Keratinocyte (primary cell): ENCODE data around the gene HDAC5. TPM values are rescaled to one million over a fixed set of nuclear protein-coding genes. Genes with fewer than 3 reads are reported as not detected.

Source experiments
- DNase-seq: peaks from one replicate; pipeline ENCODE4 v3.0.0-alpha.2; 2011; ENCODE audit warnings: low read depth, missing footprints, low spot score
- FAIRE-seq: peaks from 2 replicates; lab custom pipeline; 2011; peaks lifted over from hg19 to GRCh38; lab: Jason Lieb, UNC
- H2AFZ ChIP-seq: 2 replicates; pipeline ENCODE4 v1.6.0; 2012; ENCODE audit warnings: low read length, control low read depth, inconsistent platforms; ENCODE audit not compliant: control insufficient read depth
- H3K27ac ChIP-seq: 2 replicates; pipeline ENCODE4 v1.5.1; 2011; ENCODE audit warnings: low read length; ENCODE audit not compliant: control insufficient read depth, insufficient read depth
- H3K27me3 ChIP-seq: 3 replicates; pipeline ENCODE4 v1.6.0; 2011; ENCODE audit warnings: low read length; ENCODE audit not compliant: control insufficient read depth, insufficient read depth; ENCODE audit errors: extremely low read depth
- H3K36me3 ChIP-seq, 2 experiments: 2 replicates in 1 of 2; 3 replicates in 1 of 2; pipeline ENCODE4 v1.5.1; 2011; ENCODE audit warnings: low read length in 2 of 2, mild to moderate bottlenecking in 1 of 2; ENCODE audit not compliant: control insufficient read depth in 2 of 2, insufficient read depth in 2 of 2; ENCODE audit errors: extremely low read depth in 1 of 2
- H3K4me1 ChIP-seq: 3 replicates; pipeline ENCODE4 v1.5.1; 2011; ENCODE audit warnings: low read length; ENCODE audit not compliant: control insufficient read depth, insufficient read depth; ENCODE audit errors: extremely low read depth
- H3K4me2 ChIP-seq: 3 replicates; pipeline ENCODE4 v1.6.0; 2011; ENCODE audit warnings: low read depth, low read length; ENCODE audit not compliant: control insufficient read depth, insufficient read depth; ENCODE audit errors: extremely low read depth
- H3K4me3 ChIP-seq, 3 experiments: fragments of 200-600 bp in 1 of 3; sonication (generic) in 1 of 3; 2 replicates in 2 of 3; 3 replicates in 1 of 3; pipeline ENCODE4 v1.5.1; 2011 to 2016; ENCODE audit warnings: low read length in 3 of 3, mild to moderate bottlenecking in 3 of 3, control low read depth in 2 of 3, inconsistent platforms in 1 of 3, low read depth in 1 of 3, mixed read lengths in 1 of 3, mixed run types in 1 of 3, moderate library complexity in 1 of 3; ENCODE audit not compliant: control insufficient read depth in 2 of 3, insufficient read depth in 2 of 3; ENCODE audit errors: extremely low read depth in 1 of 3
- H3K79me2 ChIP-seq: 2 replicates; pipeline ENCODE4 v1.6.0; 2012; ENCODE audit warnings: low read length; ENCODE audit not compliant: control insufficient read depth, insufficient read depth
- H3K9ac ChIP-seq: 3 replicates; pipeline ENCODE4 v1.6.0; 2011; ENCODE audit warnings: low read length; ENCODE audit not compliant: control insufficient read depth, insufficient read depth; ENCODE audit errors: extremely low read depth
- H3K9me1 ChIP-seq: 3 replicates; pipeline ENCODE4 v1.6.0; 2011; ENCODE audit warnings: low read length; ENCODE audit not compliant: control insufficient read depth, insufficient read depth; ENCODE audit errors: extremely low read depth
- H3K9me3 ChIP-seq: 2 replicates; pipeline ENCODE4 v1.5.1; 2012; ENCODE audit warnings: low read depth, low read length; ENCODE audit not compliant: control insufficient read depth
- H4K20me1 ChIP-seq: 3 replicates; pipeline ENCODE4 v1.6.0; 2011; ENCODE audit warnings: low read length; ENCODE audit not compliant: control insufficient read depth, insufficient read depth; ENCODE audit errors: extremely low read depth
- EZH2 ChIP-seq: IDR thresholded peaks from one replicate; pipeline ENCODE4 v1.6.1; 2012; ENCODE audit warnings: inconsistent platforms, mild to moderate bottlenecking, low read length, moderate library complexity
- dilution Hi-C: fragments of 300-500 bp; cut with MboI; formaldehyde crosslinking; loops from one replicate; pipeline ENCODE4 v1.7.0; 2020; ENCODE audit warnings: low sequenced_read_pairs; ENCODE audit not compliant: extremely low pct_ligation_motif_present
- polyA plus RNA-seq, 5 experiments: library from polyadenylated mRNA; depleted of rRNA in 3 of 5; stranded (reverse) in 3 of 5; stranded (forward) in 1 of 5; unstranded in 1 of 5; fragments of >200 nt; gene quantifications; 1 replicate in 1 of 5; 2 replicates in 3 of 5; 3 replicates in 1 of 5; pipeline versions ENCODE4 v1.2.1 to v1.2.3, GENCODE V29; 2011 to 2012; ENCODE audit warnings: missing spikeins in 2 of 5, low read depth in 1 of 5, low replicate concordance in 1 of 5
- TF ChIP-seq, protein P1 (sequence below), 3 experiments: IDR thresholded peaks in 1 of 3; conservative IDR thresholded peaks in 1 of 3; optimal IDR thresholded peaks in 1 of 3; 2 replicates in 2 of 3; 3 replicates in 1 of 3; pipeline versions ENCODE3 to v1.5.1; 2011; ENCODE audit warnings: low read length in 3 of 3, mild to moderate bottlenecking in 3 of 3, moderate library complexity in 2 of 3, control low read depth in 1 of 3, inconsistent platforms in 1 of 3; ENCODE audit not compliant: insufficient read depth in 2 of 3; ENCODE audit errors: extremely low read depth in 1 of 3

The HDAC5 gene
- polyA plus RNA-seq, 1 donor (not counting 4 experiments of a cell fraction or from before 2014, with no cell fraction given) = 4.5 TPM

DNA sequence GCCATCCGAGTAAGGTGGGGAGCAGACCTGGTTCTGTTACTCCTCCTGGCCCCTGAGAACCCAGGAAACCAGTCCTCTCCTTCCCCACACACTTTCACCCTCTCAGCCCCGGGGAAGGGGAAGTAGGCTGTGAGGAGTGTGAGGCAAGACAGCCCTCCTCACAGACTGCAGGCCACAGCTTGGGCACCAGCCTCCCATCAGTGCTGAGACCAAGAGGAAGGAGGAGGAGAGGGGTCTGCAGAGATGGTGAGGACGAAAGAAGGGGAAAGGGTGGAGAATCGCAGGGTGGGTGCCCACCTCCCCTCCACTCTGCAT, 45.9 kb downstream of the HDAC5 start:
- H4K20me1 ChIP-seq = no peaks in the 10 kb centered on the region
- dilution Hi-C loops = no loop called here
- H3K9me1 ChIP-seq = no peaks in the 10 kb centered on the region
- no peak overlapping the region for H3K4me3 ChIP-seq
- H3K9ac ChIP-seq = no peak overlapping the region
- H3K27me3 ChIP-seq = no peaks in the 10 kb centered on the region
- H2AFZ ChIP-seq = no peak overlapping the region
- no peak for TF ChIP-seq EZH2
- TF ChIP-seq, protein P1, sequence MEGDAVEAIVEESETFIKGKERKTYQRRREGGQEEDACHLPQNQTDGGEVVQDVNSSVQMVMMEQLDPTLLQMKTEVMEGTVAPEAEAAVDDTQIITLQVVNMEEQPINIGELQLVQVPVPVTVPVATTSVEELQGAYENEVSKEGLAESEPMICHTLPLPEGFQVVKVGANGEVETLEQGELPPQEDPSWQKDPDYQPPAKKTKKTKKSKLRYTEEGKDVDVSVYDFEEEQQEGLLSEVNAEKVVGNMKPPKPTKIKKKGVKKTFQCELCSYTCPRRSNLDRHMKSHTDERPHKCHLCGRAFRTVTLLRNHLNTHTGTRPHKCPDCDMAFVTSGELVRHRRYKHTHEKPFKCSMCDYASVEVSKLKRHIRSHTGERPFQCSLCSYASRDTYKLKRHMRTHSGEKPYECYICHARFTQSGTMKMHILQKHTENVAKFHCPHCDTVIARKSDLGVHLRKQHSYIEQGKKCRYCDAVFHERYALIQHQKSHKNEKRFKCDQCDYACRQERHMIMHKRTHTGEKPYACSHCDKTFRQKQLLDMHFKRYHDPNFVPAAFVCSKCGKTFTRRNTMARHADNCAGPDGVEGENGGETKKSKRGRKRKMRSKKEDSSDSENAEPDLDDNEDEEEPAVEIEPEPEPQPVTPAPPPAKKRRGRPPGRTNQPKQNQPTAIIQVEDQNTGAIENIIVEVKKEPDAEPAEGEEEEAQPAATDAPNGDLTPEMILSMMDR (optimal IDR thresholded peaks at IDR 0.05 in 1 of 3, IDR thresholded peaks at IDR 0.05 in 1 of 3, conservative IDR thresholded peaks at IDR 0.05 in 1 of 3; ENCODE audit: extremely low read depth in 1 of 3, insufficient read depth in 2 of 3, low read length in 3 of 3) = no peak
- FAIRE-seq (no peak), DNase-seq (no peak)
- no peaks in the 10 kb centered on the region for H3K9me3 ChIP-seq
- H3K79me2 ChIP-seq = no peaks in the 10 kb centered on the region
- peaks cover 17 to 26% of the 10 kb centered on the region in 2 experiments for H3K36me3 ChIP-seq
- H3K4me2 ChIP-seq = no peak overlapping the region
- H3K4me1 ChIP-seq = peaks cover 7% of the 10 kb centered on the region
- no peak overlapping the region for H3K27ac ChIP-seq

DNA sequence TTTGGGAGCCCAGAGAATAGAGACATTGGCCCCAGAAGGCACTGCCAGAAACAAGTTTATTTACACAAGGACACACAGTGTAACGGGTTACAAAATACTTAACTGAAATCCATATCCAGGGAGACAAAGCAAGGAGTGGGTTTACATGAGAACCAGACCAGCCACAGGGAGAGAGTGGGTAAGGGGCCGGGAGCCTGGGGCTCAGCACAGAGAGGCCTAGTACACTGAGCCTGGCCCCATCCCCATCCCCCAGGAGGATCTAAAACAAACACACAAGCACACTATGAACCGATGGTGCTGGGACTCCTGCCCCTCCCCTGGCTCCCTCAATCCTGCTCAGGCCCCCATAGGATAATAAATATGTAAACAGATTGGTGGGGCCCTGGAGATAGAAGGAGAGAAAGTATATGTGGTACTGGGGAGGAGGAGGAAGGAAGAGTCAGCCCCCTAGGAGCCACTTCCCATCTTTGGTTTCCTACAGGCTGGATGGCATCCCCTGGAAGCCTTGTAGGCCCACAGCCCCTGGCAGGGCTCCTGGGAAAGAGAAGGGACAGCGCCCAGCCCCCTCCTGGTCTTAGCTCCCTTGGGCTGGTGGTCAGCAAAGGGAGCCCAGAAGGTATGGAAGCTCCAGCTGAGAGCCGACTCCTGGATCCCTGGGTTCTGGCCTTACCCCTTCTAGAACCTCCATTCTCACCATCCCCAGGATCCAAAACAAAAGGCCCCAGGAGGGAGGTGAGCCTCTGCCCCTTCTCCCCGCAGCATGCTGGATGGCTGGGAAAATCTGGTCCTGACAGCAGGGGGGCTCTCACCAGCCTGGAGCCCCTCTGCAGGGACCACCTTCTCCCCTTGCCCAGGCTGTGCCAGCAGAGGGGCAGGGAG, 46.5 kb downstream of the HDAC5 start:
- Histone ChIP-seq H3K4me2 (no peak overlapping the region), H3K9ac (no peak overlapping the region), H3K27ac (no peak overlapping the region), H2AFZ (no peak overlapping the region), H3K9me1 (no peaks in the 10 kb centered on the region), H4K20me1 (no peaks in the 10 kb centered on the region), H3K9me3 (no peaks in the 10 kb centered on the region), H3K4me3 (no peak overlapping the region), H3K27me3 (no peaks in the 10 kb centered on the region), H3K36me3 (peaks cover 15 to 26% of the 10 kb centered on the region in 2 experiments), H3K79me2 (no peaks in the 10 kb centered on the region), H3K4me1 (peaks cover 6% of the 10 kb centered on the region)
- DNase-seq (no peak), FAIRE-seq (no peak)
- TF ChIP-seq, protein P1 (optimal IDR thresholded peaks at IDR 0.05 in 1 of 3, IDR thresholded peaks at IDR 0.05 in 1 of 3, conservative IDR thresholded peaks at IDR 0.05 in 1 of 3; ENCODE audit: extremely low read depth in 1 of 3, insufficient read depth in 2 of 3, low read length in 3 of 3) = no peak
- TF ChIP-seq EZH2 = no peak
- dilution Hi-C loops = no loop called here
